Endothelial cell of umbilical vein (primary cell): Measurements from ENCODE around the gene LGR6. TPM values are rescaled to one million over a fixed set of nuclear protein-coding genes. Genes with fewer than 3 reads are reported as not detected.

ENCODE experiments used
- BruUV-seq: library from RNA; stranded (reverse); fragments of 400-500 nt; replicated peaks from 2 replicates; lab custom pipeline; 2021; lab: Mats Ljungman, UMichigan
- CTCF ChIA-PET: fragments of 300-600, 350-600 bp; sonication (Branson Sonifier 250); formaldehyde crosslinking; loops from one replicate; lab custom pipeline; 2021; ENCODE audit warnings: antibody characterized with exemption, inconsistent platforms; lab: Charles Lee
- POLR2A ChIA-PET: fragments of 300-600, 350-600 bp; sonication (Branson Sonifier 250); formaldehyde crosslinking; loops from one replicate; lab custom pipeline; 2021; ENCODE audit warnings: antibody characterized with exemption, inconsistent platforms; lab: Charles Lee
- DNase-seq: peaks from one replicate; pipeline ENCODE4 v3.0.0-alpha.2; 2011; ENCODE audit warnings: low read depth, low spot score
- FAIRE-seq: peaks from 2 replicates; lab custom pipeline; 2011; peaks lifted over from hg19 to GRCh38; lab: Jason Lieb, UNC
- H2AFZ ChIP-seq: 2 replicates; pipeline ENCODE4 v1.6.0; 2012; ENCODE audit warnings: low read depth, low read length, control low read depth, inconsistent platforms
- H3K27ac ChIP-seq: 2 replicates; pipeline ENCODE4 v1.5.1; 2011; ENCODE audit warnings: low read depth, mild to moderate bottlenecking, control low read depth, low read length, moderate library complexity; ENCODE audit not compliant: insufficient read depth
- H3K27me3 ChIP-seq, 2 experiments: 2 replicates each; pipeline versions ENCODE4 v1.6.0 to v1.6.1; 2011; ENCODE audit warnings: low read length in 2 of 2, mixed read lengths in 1 of 2; ENCODE audit not compliant: control insufficient read depth in 2 of 2, insufficient read depth in 2 of 2
- H3K36me3 ChIP-seq, 2 experiments: 2 replicates in 1 of 2; 3 replicates in 1 of 2; pipeline ENCODE4 v1.5.1; 2011; ENCODE audit warnings: low read length in 2 of 2, mild to moderate bottlenecking in 1 of 2, moderate library complexity in 1 of 2; ENCODE audit not compliant: control insufficient read depth in 2 of 2, insufficient read depth in 2 of 2; ENCODE audit errors: extremely low read depth in 1 of 2
- H3K4me1 ChIP-seq: 3 replicates; pipeline ENCODE4 v1.5.1; 2011; ENCODE audit warnings: mild to moderate bottlenecking, low read length; ENCODE audit not compliant: control insufficient read depth, insufficient read depth; ENCODE audit errors: extremely low read depth
- H3K4me2 ChIP-seq: 2 replicates; pipeline ENCODE4 v1.6.1; 2011; ENCODE audit warnings: low read length, control low read depth, mixed read lengths; ENCODE audit not compliant: insufficient read depth
- H3K4me3 ChIP-seq, 3 experiments: fragments of 200-600 bp in 1 of 3; sonication (generic), shearing (Covaris generic) in 1 of 3; replicated peaks in 1 of 3; 2 replicates each; pipeline ENCODE4 v1.5.1; 2011 to 2016; ENCODE audit warnings: control low read depth in 3 of 3, low read length in 3 of 3, mild to moderate bottlenecking in 2 of 3, inconsistent platforms in 1 of 3, low read depth in 1 of 3, moderate library complexity in 1 of 3; ENCODE audit not compliant: insufficient read depth in 1 of 3
- H3K79me2 ChIP-seq: 2 replicates; pipeline ENCODE4 v1.6.0; 2012; ENCODE audit warnings: low read length, inconsistent platforms; ENCODE audit not compliant: control insufficient read depth, insufficient read depth
- H3K9ac ChIP-seq: replicated peaks from 2 replicates; pipeline ENCODE3; 2011; ENCODE audit warnings: low read length, control low read depth; ENCODE audit not compliant: insufficient read depth; ENCODE audit errors: extremely low read depth
- H3K9me1 ChIP-seq: replicated peaks from 3 replicates; pipeline ENCODE4 v1.6.0; 2011; ENCODE audit warnings: mild to moderate bottlenecking, low read length; ENCODE audit not compliant: control insufficient read depth, insufficient read depth; ENCODE audit errors: extremely low read depth
- H3K9me3 ChIP-seq: replicated peaks from 2 replicates; pipeline ENCODE4 v1.5.1; 2012; ENCODE audit warnings: low read length, inconsistent platforms; ENCODE audit not compliant: control insufficient read depth, insufficient read depth
- H4K20me1 ChIP-seq: replicated peaks from 2 replicates; pipeline ENCODE3; 2011; ENCODE audit warnings: mild to moderate bottlenecking, low read length; ENCODE audit not compliant: control insufficient read depth, insufficient read depth; ENCODE audit errors: extremely low read depth
- GATA2 ChIP-seq: IDR thresholded peaks from 2 replicates; pipeline ENCODE4 v1.7.0; 2011; ENCODE audit warnings: low read depth, mild to moderate bottlenecking, moderate library complexity, mixed read lengths, low read length; ENCODE audit not compliant: insufficient read length, insufficient read depth
- MYC ChIP-seq: IDR thresholded peaks from one replicate; pipeline ENCODE4 v1.6.1; 2011; ENCODE audit warnings: mild to moderate bottlenecking, low read depth, low read length
- dilution Hi-C: fragments of 300-500 bp; cut with MboI; formaldehyde crosslinking; loops from one replicate; pipeline ENCODE4 v1.15.0; 2019; ENCODE audit warnings: low sequenced_read_pairs; ENCODE audit not compliant: extremely low pct_ligation_motif_present
- intact Hi-C: fragments of 100-400 bp; cut with micrococcal nuclease; formaldehyde crosslinking; loops from one replicate; pipeline ENCODE4 v1.10.0; 2022
- polyA plus RNA-seq, 4 experiments: library from polyadenylated mRNA; depleted of rRNA in 3 of 4; stranded (reverse) in 3 of 4; unstranded in 1 of 4; fragments of >200 nt; gene quantifications; 2 replicates each; pipeline versions ENCODE4 v1.2.1 to v1.2.3, GENCODE V29; 2011 to 2012; ENCODE audit warnings: missing spikeins in 1 of 4
- total RNA-seq: library from RNA; stranded (reverse); gene quantifications from 2 replicates; pipeline ENCODE4 v1.2.3, GENCODE V29; 2021
- TF ChIP-seq, protein P1 (sequence below), 2 donors: IDR thresholded peaks; 1 replicate in 1 of 2; 2 replicates in 1 of 2; pipeline ENCODE4 v1.5.1; 2011; ENCODE audit warnings: low read length in 2 of 2, mild to moderate bottlenecking in 2 of 2, moderate library complexity in 2 of 2, control low read depth in 1 of 2, inconsistent platforms in 1 of 2, low read depth in 1 of 2; ENCODE audit not compliant: insufficient read depth in 1 of 2; ENCODE audit errors: extremely low read depth in 1 of 2
- TF ChIP-seq, protein P2 (sequence below): IDR thresholded peaks from 2 replicates; pipeline ENCODE4 v1.6.1; 2011; ENCODE audit not compliant: insufficient read depth, insufficient read length

The LGR6 gene
- total and polyA plus RNA-seq, 2 donors (not counting 3 experiments of a cell fraction or from before 2014, with no cell fraction given): not detected

GRCh38 chr1:202154766-202155477, 38.7 kb upstream of the LGR6 start:
- H3K36me3 ChIP-seq: no peaks in the 10 kb centered on the region
- intact Hi-C loops (no loop called here), dilution Hi-C loops (no loop called here)
- no peaks in the 10 kb centered on the region for H4K20me1 ChIP-seq
- POLR2A ChIA-PET: no interaction called here
- H3K27me3 ChIP-seq: no peaks in the 10 kb centered on the region
- TF ChIP-seq MYC: no peak
- TF ChIP-seq, protein P1, sequence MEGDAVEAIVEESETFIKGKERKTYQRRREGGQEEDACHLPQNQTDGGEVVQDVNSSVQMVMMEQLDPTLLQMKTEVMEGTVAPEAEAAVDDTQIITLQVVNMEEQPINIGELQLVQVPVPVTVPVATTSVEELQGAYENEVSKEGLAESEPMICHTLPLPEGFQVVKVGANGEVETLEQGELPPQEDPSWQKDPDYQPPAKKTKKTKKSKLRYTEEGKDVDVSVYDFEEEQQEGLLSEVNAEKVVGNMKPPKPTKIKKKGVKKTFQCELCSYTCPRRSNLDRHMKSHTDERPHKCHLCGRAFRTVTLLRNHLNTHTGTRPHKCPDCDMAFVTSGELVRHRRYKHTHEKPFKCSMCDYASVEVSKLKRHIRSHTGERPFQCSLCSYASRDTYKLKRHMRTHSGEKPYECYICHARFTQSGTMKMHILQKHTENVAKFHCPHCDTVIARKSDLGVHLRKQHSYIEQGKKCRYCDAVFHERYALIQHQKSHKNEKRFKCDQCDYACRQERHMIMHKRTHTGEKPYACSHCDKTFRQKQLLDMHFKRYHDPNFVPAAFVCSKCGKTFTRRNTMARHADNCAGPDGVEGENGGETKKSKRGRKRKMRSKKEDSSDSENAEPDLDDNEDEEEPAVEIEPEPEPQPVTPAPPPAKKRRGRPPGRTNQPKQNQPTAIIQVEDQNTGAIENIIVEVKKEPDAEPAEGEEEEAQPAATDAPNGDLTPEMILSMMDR (IDR thresholded peaks at IDR 0.05; ENCODE audit: extremely low read depth in 1 of 2, insufficient read depth in 1 of 2, low read depth in 1 of 2, low read length in 2 of 2): peak; percentile 41 to 54
- H3K27ac ChIP-seq: no peak overlapping the region
- H3K9me3 ChIP-seq: no peaks in the 10 kb centered on the region
- H3K9me1 ChIP-seq: no peaks in the 10 kb centered on the region
- no peak overlapping the region for H3K9ac ChIP-seq
- H3K4me1 ChIP-seq: peaks cover 15% of the 10 kb centered on the region
- CTCF ChIA-PET: interaction anchor here (0.8 to 2.5 kb wide), 17 partner anchors 8 to 564 kb away, joined by 3 to 24 read pairs (median 4); partner anchors contain the start of gene ARL8A
- no TSS peak for BruUV-seq
- peak overlapping the region; percentile 42 for H2AFZ ChIP-seq
- FAIRE-seq (no peak), DNase-seq (peak; percentile 59)
- H3K4me3 ChIP-seq: no peak overlapping the region
- H3K4me2 ChIP-seq: peak overlapping the region; percentile 3
- no peaks in the 10 kb centered on the region for H3K79me2 ChIP-seq

DNA sequence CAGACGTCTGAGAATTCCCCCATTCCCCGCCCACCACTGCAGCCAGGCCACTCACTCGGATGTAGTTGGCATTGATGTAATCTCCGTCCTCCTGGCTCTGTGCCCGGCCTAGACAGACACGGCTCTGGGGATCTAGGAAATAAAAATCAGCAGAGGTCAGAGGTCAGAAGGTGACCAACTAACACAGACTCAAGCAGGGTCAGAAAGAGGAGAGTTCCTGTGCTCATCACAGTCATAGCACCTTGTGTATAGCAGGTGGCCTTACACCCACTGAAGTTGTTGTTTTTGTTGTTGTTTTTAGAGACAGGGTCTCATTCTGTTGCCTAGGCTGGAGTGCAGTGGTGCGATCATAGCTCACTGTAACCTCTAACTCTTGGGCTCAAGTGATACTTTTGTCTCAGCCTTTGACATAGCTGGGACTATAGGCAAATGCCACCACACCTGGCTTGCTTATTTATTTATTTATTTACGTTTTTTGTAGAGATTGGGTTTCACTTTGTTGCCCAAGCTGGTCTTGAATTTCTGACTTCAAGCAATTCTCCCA, 38.0 kb upstream of the LGR6 start:
- H3K4me1 ChIP-seq: peaks cover 18% of the 10 kb centered on the region
- H3K4me3 ChIP-seq: no peak overlapping the region
- H3K36me3 ChIP-seq: no peaks in the 10 kb centered on the region
- H3K27ac ChIP-seq: no peak overlapping the region
- intact Hi-C loops: no loop called here
- TF ChIP-seq, protein P2, sequence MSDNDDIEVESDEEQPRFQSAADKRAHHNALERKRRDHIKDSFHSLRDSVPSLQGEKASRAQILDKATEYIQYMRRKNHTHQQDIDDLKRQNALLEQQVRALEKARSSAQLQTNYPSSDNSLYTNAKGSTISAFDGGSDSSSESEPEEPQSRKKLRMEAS: no peak
- peak; percentile 76 for TF ChIP-seq GATA2
- H4K20me1 ChIP-seq: no peaks in the 10 kb centered on the region
- POLR2A ChIA-PET: no interaction called here
- DNase-seq (peak; percentile 39), FAIRE-seq (peak; percentile 82)
- no peak overlapping the region for H2AFZ ChIP-seq
- CTCF ChIA-PET: interaction anchor here (1.0 to 2.5 kb wide), 15 partner anchors 7 to 564 kb away, joined by 3 to 24 read pairs (median 4); partner anchors contain the start of gene ARL8A
- BruUV-seq: no TSS peak
- no peaks in the 10 kb centered on the region for H3K9me1 ChIP-seq
- dilution Hi-C loops: no loop called here
- no peaks in the 10 kb centered on the region for H3K9me3 ChIP-seq
- no peaks in the 10 kb centered on the region for H3K79me2 ChIP-seq
- no peak overlapping the region for H3K4me2 ChIP-seq
- no peaks in the 10 kb centered on the region for H3K27me3 ChIP-seq
- H3K9ac ChIP-seq: no peak overlapping the region
